Measurements from ENCODE around the gene TMEM154.

The TMEM154 gene, protein sequence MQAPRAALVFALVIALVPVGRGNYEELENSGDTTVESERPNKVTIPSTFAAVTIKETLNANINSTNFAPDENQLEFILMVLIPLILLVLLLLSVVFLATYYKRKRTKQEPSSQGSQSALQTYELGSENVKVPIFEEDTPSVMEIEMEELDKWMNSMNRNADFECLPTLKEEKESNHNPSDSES

DNA sequence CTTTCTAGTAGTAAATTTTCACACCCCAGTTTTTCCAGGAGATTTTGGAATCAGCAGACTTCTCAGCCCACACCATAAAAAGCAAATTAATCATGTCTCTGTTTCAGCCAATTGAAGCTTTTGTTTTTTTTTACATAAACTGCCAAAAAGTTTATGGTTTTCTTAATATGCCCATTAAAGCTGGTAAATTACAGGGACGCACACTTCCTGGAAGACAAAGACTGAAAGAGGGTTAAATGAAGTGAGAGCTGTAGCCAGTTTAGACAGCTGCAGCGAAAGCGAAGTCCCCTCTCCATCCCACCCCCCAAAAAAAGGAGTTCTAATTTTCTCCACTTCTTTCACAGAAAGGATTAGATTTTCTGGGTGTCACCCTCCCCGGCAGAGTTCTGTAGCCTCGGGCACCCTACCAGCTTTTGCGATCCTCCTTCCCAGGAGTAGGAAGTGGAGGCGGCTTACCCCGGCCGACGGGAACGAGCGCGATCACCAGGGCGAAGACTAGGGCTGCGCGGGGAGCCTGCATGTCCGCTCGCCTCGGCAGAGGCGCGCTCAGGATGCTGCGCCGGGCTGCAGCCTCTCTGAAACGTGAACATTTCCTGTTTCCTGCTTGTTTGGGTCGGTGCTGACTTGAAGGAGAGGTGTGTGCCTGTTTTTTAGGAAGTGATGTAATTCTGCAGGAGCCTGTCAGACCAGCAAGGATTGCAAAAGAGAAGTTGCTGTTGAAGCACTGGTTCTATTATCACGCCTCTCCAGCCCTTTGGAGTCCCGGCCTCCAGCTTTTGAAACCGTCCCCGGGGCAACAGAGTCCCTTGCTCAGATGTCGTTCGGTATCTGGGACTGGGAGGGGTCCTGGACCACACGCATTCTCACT is at the start of gene TMEM154:
Gene TMEM154 (minus strand): TSS at position 584 of the 868 bp plus-strand sequence. CDS start 64 bp downstream, at position 520.
- H3K27ac ChIP-seq, result peak within 1 kb of the TSS; percentile 42; the same call in 1 of the 2 replicates
- TF ChIP-seq ZFX (IDR thresholded peaks at IDR 0.05), result no peak
- TF ChIP-seq, protein P1, sequence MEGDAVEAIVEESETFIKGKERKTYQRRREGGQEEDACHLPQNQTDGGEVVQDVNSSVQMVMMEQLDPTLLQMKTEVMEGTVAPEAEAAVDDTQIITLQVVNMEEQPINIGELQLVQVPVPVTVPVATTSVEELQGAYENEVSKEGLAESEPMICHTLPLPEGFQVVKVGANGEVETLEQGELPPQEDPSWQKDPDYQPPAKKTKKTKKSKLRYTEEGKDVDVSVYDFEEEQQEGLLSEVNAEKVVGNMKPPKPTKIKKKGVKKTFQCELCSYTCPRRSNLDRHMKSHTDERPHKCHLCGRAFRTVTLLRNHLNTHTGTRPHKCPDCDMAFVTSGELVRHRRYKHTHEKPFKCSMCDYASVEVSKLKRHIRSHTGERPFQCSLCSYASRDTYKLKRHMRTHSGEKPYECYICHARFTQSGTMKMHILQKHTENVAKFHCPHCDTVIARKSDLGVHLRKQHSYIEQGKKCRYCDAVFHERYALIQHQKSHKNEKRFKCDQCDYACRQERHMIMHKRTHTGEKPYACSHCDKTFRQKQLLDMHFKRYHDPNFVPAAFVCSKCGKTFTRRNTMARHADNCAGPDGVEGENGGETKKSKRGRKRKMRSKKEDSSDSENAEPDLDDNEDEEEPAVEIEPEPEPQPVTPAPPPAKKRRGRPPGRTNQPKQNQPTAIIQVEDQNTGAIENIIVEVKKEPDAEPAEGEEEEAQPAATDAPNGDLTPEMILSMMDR (conservative IDR thresholded peaks at IDR 0.05), result no peak

DNA sequence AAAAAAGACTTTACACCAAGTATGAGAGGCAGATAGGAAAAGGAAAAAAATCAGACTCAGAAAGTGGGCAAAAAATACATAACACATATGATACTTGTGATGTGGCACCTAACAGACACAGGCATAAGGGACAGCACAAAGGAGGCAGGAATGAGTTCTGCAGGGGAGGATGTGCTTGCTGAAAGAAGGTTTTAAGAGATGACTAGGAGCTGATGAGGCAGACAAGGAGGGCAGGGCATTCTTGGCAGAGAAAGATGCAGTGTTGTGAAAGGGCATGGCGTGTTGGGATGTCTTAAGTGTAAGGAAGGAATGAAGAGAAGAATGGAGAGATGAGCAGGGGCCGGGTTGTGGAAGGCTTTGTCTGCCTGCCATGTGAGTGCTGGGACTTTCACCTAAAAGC is 49.7 kb upstream of the TMEM154 start:
- TF ChIP-seq, protein P1 (conservative IDR thresholded peaks at IDR 0.05), result no peak
- no peak for TF ChIP-seq ZFX (IDR thresholded peaks at IDR 0.05)
- H3K27ac ChIP-seq, result no peak overlapping the region

DNA sequence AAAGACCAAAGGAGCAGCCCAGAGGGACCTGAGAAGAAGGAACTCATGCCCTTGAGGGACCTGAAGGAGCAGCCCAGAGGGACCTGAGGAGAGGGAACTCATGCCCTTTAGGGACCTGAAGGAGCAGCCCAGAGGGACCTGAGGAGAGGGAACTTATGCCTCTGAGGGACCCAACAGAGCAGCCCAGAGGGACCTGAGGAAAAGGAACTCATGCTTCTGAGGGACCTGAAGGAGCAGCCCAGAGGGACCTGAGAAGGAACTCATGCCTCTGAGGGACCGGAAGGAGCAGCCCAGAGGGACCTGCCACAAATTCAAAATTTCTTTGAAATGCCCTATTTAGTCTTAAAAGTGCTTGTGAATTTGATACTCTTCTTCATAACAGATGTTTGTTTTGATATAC is 48.5 kb upstream of the TMEM154 start:
- TF ChIP-seq, protein P1 (conservative IDR thresholded peaks at IDR 0.05), result no peak
- TF ChIP-seq ZFX (IDR thresholded peaks at IDR 0.05), result no peak
- H3K27ac ChIP-seq, result no peak overlapping the region

DNA sequence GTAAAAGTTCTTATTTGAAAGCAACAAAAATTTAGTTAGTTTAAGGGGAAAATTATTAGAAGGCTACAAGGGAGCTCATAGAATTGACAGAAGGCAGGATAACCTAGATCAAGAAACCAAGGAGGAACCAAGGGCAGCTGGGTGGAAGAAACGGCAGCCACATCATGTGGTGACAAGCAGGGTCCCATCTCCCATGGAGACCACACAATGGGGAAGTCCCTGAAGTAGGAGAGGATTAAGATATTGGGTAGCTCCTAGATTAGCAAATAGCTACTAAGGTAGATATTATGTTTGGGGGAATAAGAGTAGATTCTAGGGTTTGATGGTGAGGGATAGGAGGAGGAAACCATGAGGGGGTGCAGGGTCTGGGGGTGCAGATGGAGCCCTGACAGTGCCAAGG is 48.0 kb upstream of the TMEM154 start:
- TF ChIP-seq ZFX (IDR thresholded peaks at IDR 0.05), result no peak
- TF ChIP-seq, protein P1 (conservative IDR thresholded peaks at IDR 0.05), result no peak

DNA sequence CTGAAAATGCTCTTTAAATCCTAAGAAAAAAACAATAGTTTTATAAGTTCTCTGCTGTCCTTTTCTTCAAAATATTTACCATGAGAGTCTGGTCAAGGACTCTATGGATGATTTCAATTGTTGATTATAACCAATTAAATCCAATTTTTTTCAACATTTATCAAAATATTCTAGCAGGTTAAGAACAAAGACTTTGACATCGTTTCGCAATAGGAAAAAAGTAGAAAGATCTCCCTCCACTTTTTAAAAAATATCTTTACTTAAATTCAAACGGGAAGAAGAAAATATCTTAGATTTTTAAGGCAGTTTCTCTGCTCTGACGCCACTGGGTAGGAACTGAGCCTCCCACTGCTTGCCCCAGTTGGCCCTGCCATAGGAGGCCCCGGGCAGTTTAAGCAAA is 44.7 kb upstream of the TMEM154 start:
- TF ChIP-seq ZFX (IDR thresholded peaks at IDR 0.05), result no peak
- TF ChIP-seq, protein P1 (conservative IDR thresholded peaks at IDR 0.05), result no peak
- no peak overlapping the region for H3K27ac ChIP-seq

More for the DNA sequence above, 48.0 kb upstream of the TMEM154 start:
- H3K27ac ChIP-seq, result no peak overlapping the region

DNA sequence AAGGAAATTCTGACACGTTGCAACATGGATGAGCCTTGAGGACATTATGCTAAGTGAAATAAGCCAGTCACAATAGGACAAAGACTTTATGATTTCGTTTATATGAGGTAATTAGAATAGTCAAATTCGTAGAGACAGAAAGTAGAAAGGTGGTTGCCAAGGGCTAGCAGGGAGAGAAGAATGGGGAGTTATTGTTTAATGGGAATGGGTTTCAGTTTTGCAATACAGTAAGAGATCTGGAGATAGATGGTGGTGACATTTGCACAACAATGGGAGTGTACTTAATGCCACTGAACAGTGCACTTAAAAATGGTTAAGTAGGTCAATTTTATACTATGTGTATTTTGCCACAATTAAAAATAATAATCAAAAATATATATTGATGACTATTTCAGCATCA is 43.4 kb upstream of the TMEM154 start:
- TF ChIP-seq ZFX (IDR thresholded peaks at IDR 0.05), result no peak
- TF ChIP-seq, protein P1 (conservative IDR thresholded peaks at IDR 0.05), result no peak
- no peak overlapping the region for H3K27ac ChIP-seq
